Testis (tissue), 3 donors: ENCODE measurements around the gene MECR. TPM values are rescaled to one million over a fixed set of nuclear protein-coding genes. Genes with fewer than 3 reads are reported as not detected.
"Not testable (repeated sequence)": the region's sequence is repeated elsewhere in the genome, so short reads cannot be mapped to it uniquely, and the experiment has no call there.

Experiments
- DNase-seq: peaks from one replicate; pipeline ENCODE4 v3.0.0-alpha.2; 2019
- H3K27ac ChIP-seq, 2 donors: fragments of 200-600 bp; sonication (generic); one replicate each; pipeline ENCODE4 v1.5.1; 2019
- H3K27me3 ChIP-seq: fragments of 200-600 bp; sonication (generic); one replicate; pipeline ENCODE4 v1.5.1; 2019
- H3K36me3 ChIP-seq: fragments of 200-600 bp; sonication (generic); one replicate; pipeline ENCODE4 v1.5.1; 2017; ENCODE audit warnings: low read depth; ENCODE audit errors: missing control alignments
- H3K4me1 ChIP-seq: fragments of 200-600 bp; sonication (generic); one replicate; pipeline ENCODE4 v1.5.1; 2019
- H3K4me3 ChIP-seq, 2 donors: fragments of 200-600 bp; sonication (generic); one replicate each; pipeline ENCODE4 v1.5.1; 2017 to 2019
- H3K9me3 ChIP-seq: fragments of 200-600 bp; sonication (generic); one replicate; pipeline ENCODE4 v1.5.1; 2017
- CTCF ChIP-seq, 3 experiments: fragments of 450-650 bp in 2 of 3; fragments of 200-600 bp in 1 of 3; sonication (generic) in 1 of 3; IDR thresholded peaks; one replicate each; pipeline ENCODE4 v1.5.1; 2016 to 2019; ENCODE audit warnings: antibody characterized with exemption in 3 of 3, mild to moderate bottlenecking in 2 of 3, moderate library complexity in 1 of 3
- POLR2A ChIP-seq: fragments of 450-650 bp; IDR thresholded peaks from one replicate; pipeline ENCODE4 v1.6.1; 2017; ENCODE audit warnings: antibody characterized with exemption, mild to moderate bottlenecking, moderate library complexity
- WGBS, 2 donors: methylation state at CpG; one replicate each; pipeline ENCODE4 v1.1.5; 2018; 5-methylcytosine and 5-hydroxymethylcytosine counted together
- intact Hi-C: fragments of 100-400 bp; cut with DNase I; formaldehyde crosslinking; loops from one replicate; pipeline ENCODE4 v1.15.1; 2023; ENCODE audit warnings: low total_unique reads
- polyA plus RNA-seq: library from polyadenylated mRNA; stranded (reverse); fragments of 350-450 nt; fragmentation: Illumina TruSeq; extraction: RNeasy Lipid Tissue Mini Kit (QIAGEN cat#74804); gene quantifications from one replicate; pipeline ENCODE4 v1.2.3, GENCODE V29; 2014; ENCODE audit warnings: low read depth, low replicate concordance; ENCODE audit not compliant: insufficient read depth
- total RNA-seq, 2 donors: library from RNA; depleted of rRNA; stranded (reverse); fragments of >200 nt; gene quantifications; one replicate each; pipeline ENCODE4 v1.2.3, GENCODE V29; 2016

The MECR gene
- total and polyA plus RNA-seq, 3 donors from 2014 or later: 33.7 to 38.9 (median 37.3) TPM

GRCh38 chr1:29237852-29238619 lies 7.3 kb upstream of the MECR start:
- Histone ChIP-seq H3K4me3 (peak overlapping the region; percentile 16 to 51), H3K36me3 (no peaks in the 10 kb centered on the region), H3K9me3 (no peaks in the 10 kb centered on the region), H3K4me1 (peaks cover 13% of the 10 kb centered on the region), H3K27me3 (no peaks in the 10 kb centered on the region), H3K27ac (peak overlapping the region in 1 of 2 donors; percentile 27)
- intact Hi-C loops: no loop called here
- WGBS, 2 donors: 2% methylated on average over 61 of the region's 93 CpGs; no CpG with 5 or more reads in 1 of the 2 donors
- DNase-seq: peak; percentile 56
- no peak for TF ChIP-seq CTCF (IDR thresholded peaks at IDR 0.05)
- no peak for TF ChIP-seq POLR2A

- WGBS, 2 donors: 1% methylated on average over 21 to 37 of the region's 79 CpGs
- TF ChIP-seq POLR2A (no peak), CTCF (IDR thresholded peaks at IDR 0.05) (no peak)
- intact Hi-C loops: no loop called here
- Histone ChIP-seq H3K27me3 (no peaks in the 10 kb centered on the region), H3K9me3 (no peaks in the 10 kb centered on the region), H3K4me3 (peak overlapping the region; percentile 62 to 65), H3K4me1 (peaks cover 13% of the 10 kb centered on the region), H3K27ac (no peak overlapping the region), H3K36me3 (no peaks in the 10 kb centered on the region)
- DNase-seq: peak; percentile 28
These were observed 6.5 kb upstream of the MECR start for GRCh38 chr1:29237129-29237821.

- WGBS, 2 donors: 1% methylated on average over 24 to 30 of the region's 30 CpGs
- Histone ChIP-seq H3K27me3 (no peaks in the 10 kb centered on the region), H3K27ac (no peak overlapping the region), H3K4me1 (peaks cover 13% of the 10 kb centered on the region), H3K9me3 (no peaks in the 10 kb centered on the region), H3K36me3 (no peaks in the 10 kb centered on the region), H3K4me3 (peak overlapping the region; percentile 62 to 65)
- intact Hi-C loops: no loop called here
- peak; percentile 19 for DNase-seq
- TF ChIP-seq POLR2A: no peak
- no peak for TF ChIP-seq CTCF (IDR thresholded peaks at IDR 0.05)
These were observed 6.0 kb upstream of the MECR start for GRCh38 chr1:29236712-29237128.

- peaks cover 16% of the 10 kb centered on the region for H3K4me1 ChIP-seq
- 8 to 9% methylated on average over 17 to 42 of the region's 82 CpGs for WGBS, 2 donors
- no peaks in the 10 kb centered on the region for H3K36me3 ChIP-seq
- intact Hi-C loops: no loop called here
- H3K9me3 ChIP-seq: no peaks in the 10 kb centered on the region
- peak; percentile 83 for DNase-seq
- no peak within 1 kb of the TSS for H3K27ac ChIP-seq
- TF ChIP-seq POLR2A (no peak), CTCF (IDR thresholded peaks at IDR 0.05) (peak; percentile 80 to 98 (median 86))
- peak within 1 kb of the TSS; percentile 62 to 65 for H3K4me3 ChIP-seq
- no peaks in the 10 kb centered on the region for H3K27me3 ChIP-seq
These were observed 5.4 kb upstream of the MECR start, which contains the start of gene PTPRU for GRCh38 chr1:29235955-29236711. TSS of gene PTPRU (plus strand) at chr1:29236522. CDS start at chr1:29236645, 123 bp downstream.

GRCh38 chr1:29234881-29235280 lies 4.1 kb upstream of the MECR start:
- H3K4me1 ChIP-seq: peaks cover 21% of the 10 kb centered on the region
- intact Hi-C loops, H3K27me3 ChIP-seq, DNase-seq, H3K9me3 ChIP-seq, H3K4me3 ChIP-seq, H3K27ac ChIP-seq, H3K36me3 ChIP-seq: not testable (repeated sequence)
- 91 to 94% methylated on average over 9 of the region's 9 CpGs for WGBS, 2 donors
